Measurements from ENCODE around the gene PHLDB3.

DNA sequence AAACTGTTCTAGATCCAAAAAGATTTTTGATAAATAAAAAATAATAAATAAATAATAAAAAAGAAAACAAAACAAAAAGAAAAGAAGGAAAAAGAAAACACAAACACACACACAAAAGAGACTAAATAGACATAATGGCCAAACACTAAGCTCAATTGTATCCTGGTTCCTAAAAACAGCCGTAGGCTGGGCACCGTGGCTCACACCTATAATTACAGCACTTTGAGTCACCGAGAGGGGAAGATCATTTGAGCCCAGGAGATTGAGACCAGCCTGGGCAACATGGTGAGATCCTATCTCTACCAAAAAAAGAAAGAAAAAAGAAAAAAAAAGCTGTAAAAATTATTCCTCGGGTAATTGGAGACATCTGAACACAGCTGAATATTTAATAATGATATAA, 13.5 kb upstream of the PHLDB3 start:
- TF ChIP-seq CTCF (IDR thresholded peaks at IDR 0.05) (no peak), POLR2A (IDR thresholded peaks at IDR 0.05) (no peak)

All from breast epithelium (tissue), 3 donors.